ENCODE data around the gene GK. TPM values are rescaled to one million over a fixed set of nuclear protein-coding genes. Genes with fewer than 3 reads are reported as not detected.

The GK gene
- total RNA-seq, 1 donor from 2014 or later: 4.7 TPM

- Histone ChIP-seq H3K27me3 (ENCODE audit: control insufficient read depth in 3 of 3, insufficient read depth in 3 of 3, low read length in 3 of 3) (no peaks in the 10 kb centered on the region), H3K4me1 (ENCODE audit: control insufficient read depth in 3 of 3, insufficient read depth in 3 of 3, low read length in 3 of 3) (no peaks in the 10 kb centered on the region), H3K9ac (ENCODE audit: low read depth in 1 of 3, low read length in 3 of 3) (no peak overlapping the region), H3K9me3 (ENCODE audit: control insufficient read depth in 3 of 3, low read length in 3 of 3) (no peaks in the 10 kb centered on the region), H3K4me3 (ENCODE audit: low read length in 3 of 3) (no peak overlapping the region), H3K36me3 (ENCODE audit: control insufficient read depth in 3 of 3, insufficient read depth in 3 of 3, low read length in 3 of 3) (no peaks in the 10 kb centered on the region), H3K27ac (ENCODE audit: low read depth, low read length) (no peak overlapping the region)
Observed at GRCh38 chrX:30690330-30690729, 37.1 kb downstream of the GK start.

DNA sequence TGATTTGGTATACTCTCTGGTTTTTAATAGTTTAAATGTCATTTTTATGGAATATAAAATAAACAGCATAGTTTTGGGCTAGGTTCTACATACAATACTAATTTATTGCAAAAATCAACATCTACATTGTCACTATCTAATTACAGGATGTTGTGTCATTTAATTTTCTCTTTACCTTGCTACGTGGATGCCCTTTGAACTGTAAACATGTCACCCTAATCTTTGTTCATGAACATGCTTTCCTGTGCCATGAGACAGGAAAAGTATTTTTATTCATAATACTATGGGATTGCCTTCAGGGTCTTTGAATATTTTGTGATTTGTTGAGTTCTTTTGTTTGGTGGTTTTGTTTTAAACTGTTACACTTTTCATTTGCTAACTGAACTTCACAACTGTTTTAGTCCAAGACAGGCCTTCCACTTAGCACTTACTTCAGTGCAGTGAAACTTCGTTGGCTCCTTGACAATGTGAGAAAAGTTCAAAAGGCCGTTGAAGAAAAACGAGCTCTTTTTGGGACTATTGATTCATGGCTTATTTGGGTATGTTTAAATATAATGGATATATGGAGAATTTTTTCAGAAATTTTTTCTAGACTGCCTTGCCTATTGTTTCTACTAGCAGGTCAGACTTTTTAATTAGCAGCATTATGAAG lies 40.9 kb downstream of the GK start:
- no peak overlapping the region for H3K4me3 ChIP-seq (ENCODE audit: low read length in 3 of 3)
- H3K9ac ChIP-seq (ENCODE audit: low read depth in 1 of 3, low read length in 3 of 3): no peak overlapping the region
- no peaks in the 10 kb centered on the region for H3K9me3 ChIP-seq (ENCODE audit: control insufficient read depth in 3 of 3, low read length in 3 of 3)
- no peaks in the 10 kb centered on the region for H3K4me1 ChIP-seq (ENCODE audit: control insufficient read depth in 3 of 3, insufficient read depth in 3 of 3, low read length in 3 of 3)
- no peaks in the 10 kb centered on the region for H3K36me3 ChIP-seq (ENCODE audit: control insufficient read depth in 3 of 3, insufficient read depth in 3 of 3, low read length in 3 of 3)
- H3K27ac ChIP-seq (ENCODE audit: low read depth, low read length): no peak overlapping the region
- H3K27me3 ChIP-seq (ENCODE audit: control insufficient read depth in 3 of 3, insufficient read depth in 3 of 3, low read length in 3 of 3): no peaks in the 10 kb centered on the region

- Histone ChIP-seq H3K4me1 (ENCODE audit: control insufficient read depth in 3 of 3, insufficient read depth in 3 of 3, low read length in 3 of 3) (no peaks in the 10 kb centered on the region), H3K27me3 (ENCODE audit: control insufficient read depth in 3 of 3, insufficient read depth in 3 of 3, low read length in 3 of 3) (no peaks in the 10 kb centered on the region), H3K4me3 (ENCODE audit: low read length in 3 of 3) (no peak overlapping the region), H3K9ac (ENCODE audit: low read depth in 1 of 3, low read length in 3 of 3) (no peak overlapping the region), H3K9me3 (ENCODE audit: control insufficient read depth in 3 of 3, low read length in 3 of 3) (no peaks in the 10 kb centered on the region), H3K36me3 (ENCODE audit: control insufficient read depth in 3 of 3, insufficient read depth in 3 of 3, low read length in 3 of 3) (no peaks in the 10 kb centered on the region), H3K27ac (ENCODE audit: low read depth, low read length) (no peak overlapping the region)
Observed at GRCh38 chrX:30702736-30703135, 49.5 kb downstream of the GK start.

DNA sequence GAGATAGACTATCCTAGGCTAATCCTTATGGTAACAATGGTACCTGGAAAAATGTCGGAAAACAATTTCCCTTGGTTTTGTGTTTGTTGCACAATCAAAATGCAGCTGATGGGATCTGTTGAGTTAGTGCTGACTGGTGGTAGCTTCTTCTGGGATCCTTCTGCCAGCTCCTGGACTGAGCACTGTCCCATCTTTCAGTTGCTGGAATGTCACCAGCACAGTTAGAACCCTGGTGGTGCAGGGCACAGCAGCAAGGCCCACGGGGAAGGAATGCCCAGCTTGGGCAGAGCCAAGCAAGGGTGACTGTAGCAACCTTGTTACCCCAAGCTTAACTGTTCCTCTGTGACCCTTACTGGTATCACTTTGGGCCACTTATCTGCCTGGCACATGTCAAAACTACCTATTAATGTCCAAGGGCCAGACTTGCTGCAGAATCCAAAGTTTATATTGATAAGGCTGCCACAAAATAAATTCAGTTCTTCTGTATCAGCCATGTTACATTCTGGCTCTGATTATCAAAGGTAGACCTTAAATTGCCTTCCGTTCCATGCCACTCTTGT lies 53.1 kb downstream of the GK start:
- Histone ChIP-seq H3K27me3 (ENCODE audit: control insufficient read depth in 3 of 3, insufficient read depth in 3 of 3, low read length in 3 of 3) (no peaks in the 10 kb centered on the region), H3K36me3 (ENCODE audit: control insufficient read depth in 3 of 3, insufficient read depth in 3 of 3, low read length in 3 of 3) (peaks cover 0 to 8% (median 2%) of the 10 kb centered on the region in 3 donors), H3K9ac (ENCODE audit: low read depth in 1 of 3, low read length in 3 of 3) (no peak overlapping the region), H3K4me3 (ENCODE audit: low read length in 3 of 3) (no peak overlapping the region), H3K27ac (ENCODE audit: low read depth, low read length) (no peak overlapping the region), H3K4me1 (ENCODE audit: control insufficient read depth in 3 of 3, insufficient read depth in 3 of 3, low read length in 3 of 3) (no peaks in the 10 kb centered on the region), H3K9me3 (ENCODE audit: control insufficient read depth in 3 of 3, low read length in 3 of 3) (no peaks in the 10 kb centered on the region)

- no peaks in the 10 kb centered on the region for H3K27me3 ChIP-seq (ENCODE audit: control insufficient read depth in 3 of 3, insufficient read depth in 3 of 3, low read length in 3 of 3)
- H3K9me3 ChIP-seq (ENCODE audit: control insufficient read depth in 3 of 3, low read length in 3 of 3): no peaks in the 10 kb centered on the region
Observed at GRCh38 chrX:30712214-30712613, 59.0 kb downstream of the GK start.

GRCh38 chrX:30713061-30713525 lies 59.9 kb downstream of the GK start:
- H3K27me3 ChIP-seq (ENCODE audit: control insufficient read depth in 3 of 3, insufficient read depth in 3 of 3, low read length in 3 of 3): no peaks in the 10 kb centered on the region
- H3K4me1 ChIP-seq (ENCODE audit: control insufficient read depth in 3 of 3, insufficient read depth in 3 of 3, low read length in 3 of 3): no peaks in the 10 kb centered on the region
- peaks cover 0 to 8% (median 2%) of the 10 kb centered on the region in 3 donors for H3K36me3 ChIP-seq (ENCODE audit: control insufficient read depth in 3 of 3, insufficient read depth in 3 of 3, low read length in 3 of 3)
- H3K4me3 ChIP-seq (ENCODE audit: low read length in 3 of 3): no peak overlapping the region
- no peak overlapping the region for H3K27ac ChIP-seq (ENCODE audit: low read depth, low read length)
- H3K9me3 ChIP-seq (ENCODE audit: control insufficient read depth in 3 of 3, low read length in 3 of 3): no peaks in the 10 kb centered on the region
- no peak overlapping the region for H3K9ac ChIP-seq (ENCODE audit: low read depth in 1 of 3, low read length in 3 of 3)

More at GRCh38 chrX:30712214-30712613, 59.0 kb downstream of the GK start:
- no peak overlapping the region for H3K4me3 ChIP-seq (ENCODE audit: low read length in 3 of 3)
- H3K36me3 ChIP-seq (ENCODE audit: control insufficient read depth in 3 of 3, insufficient read depth in 3 of 3, low read length in 3 of 3): peaks cover 0 to 8% (median 2%) of the 10 kb centered on the region in 3 donors
- H3K27ac ChIP-seq (ENCODE audit: low read depth, low read length): no peak overlapping the region
- no peak overlapping the region for H3K9ac ChIP-seq (ENCODE audit: low read depth in 1 of 3, low read length in 3 of 3)
- no peaks in the 10 kb centered on the region for H3K4me1 ChIP-seq (ENCODE audit: control insufficient read depth in 3 of 3, insufficient read depth in 3 of 3, low read length in 3 of 3)

GRCh38 chrX:30714138-30714537 lies 60.9 kb downstream of the GK start:
- Histone ChIP-seq H3K9ac (ENCODE audit: low read depth in 1 of 3, low read length in 3 of 3) (no peak overlapping the region), H3K9me3 (ENCODE audit: control insufficient read depth in 3 of 3, low read length in 3 of 3) (no peaks in the 10 kb centered on the region), H3K4me3 (ENCODE audit: low read length in 3 of 3) (no peak overlapping the region), H3K27ac (ENCODE audit: low read depth, low read length) (no peak overlapping the region), H3K36me3 (ENCODE audit: control insufficient read depth in 3 of 3, insufficient read depth in 3 of 3, low read length in 3 of 3) (peaks cover 0 to 7% (median 2%) of the 10 kb centered on the region in 3 donors), H3K4me1 (ENCODE audit: control insufficient read depth in 3 of 3, insufficient read depth in 3 of 3, low read length in 3 of 3) (no peaks in the 10 kb centered on the region), H3K27me3 (ENCODE audit: control insufficient read depth in 3 of 3, insufficient read depth in 3 of 3, low read length in 3 of 3) (no peaks in the 10 kb centered on the region)

GRCh38 chrX:30715976-30716375 lies 62.8 kb downstream of the GK start:
- H3K27me3 ChIP-seq (ENCODE audit: control insufficient read depth in 3 of 3, insufficient read depth in 3 of 3, low read length in 3 of 3): no peaks in the 10 kb centered on the region
- H3K9me3 ChIP-seq (ENCODE audit: control insufficient read depth in 3 of 3, low read length in 3 of 3): no peaks in the 10 kb centered on the region
- no peak overlapping the region for H3K9ac ChIP-seq (ENCODE audit: low read depth in 1 of 3, low read length in 3 of 3)
- no peaks in the 10 kb centered on the region for H3K4me1 ChIP-seq (ENCODE audit: control insufficient read depth in 3 of 3, insufficient read depth in 3 of 3, low read length in 3 of 3)
- no peak overlapping the region for H3K27ac ChIP-seq (ENCODE audit: low read depth, low read length)
- no peak overlapping the region for H3K4me3 ChIP-seq (ENCODE audit: low read length in 3 of 3)
- no peaks in the 10 kb centered on the region for H3K36me3 ChIP-seq (ENCODE audit: control insufficient read depth in 3 of 3, insufficient read depth in 3 of 3, low read length in 3 of 3)

DNA sequence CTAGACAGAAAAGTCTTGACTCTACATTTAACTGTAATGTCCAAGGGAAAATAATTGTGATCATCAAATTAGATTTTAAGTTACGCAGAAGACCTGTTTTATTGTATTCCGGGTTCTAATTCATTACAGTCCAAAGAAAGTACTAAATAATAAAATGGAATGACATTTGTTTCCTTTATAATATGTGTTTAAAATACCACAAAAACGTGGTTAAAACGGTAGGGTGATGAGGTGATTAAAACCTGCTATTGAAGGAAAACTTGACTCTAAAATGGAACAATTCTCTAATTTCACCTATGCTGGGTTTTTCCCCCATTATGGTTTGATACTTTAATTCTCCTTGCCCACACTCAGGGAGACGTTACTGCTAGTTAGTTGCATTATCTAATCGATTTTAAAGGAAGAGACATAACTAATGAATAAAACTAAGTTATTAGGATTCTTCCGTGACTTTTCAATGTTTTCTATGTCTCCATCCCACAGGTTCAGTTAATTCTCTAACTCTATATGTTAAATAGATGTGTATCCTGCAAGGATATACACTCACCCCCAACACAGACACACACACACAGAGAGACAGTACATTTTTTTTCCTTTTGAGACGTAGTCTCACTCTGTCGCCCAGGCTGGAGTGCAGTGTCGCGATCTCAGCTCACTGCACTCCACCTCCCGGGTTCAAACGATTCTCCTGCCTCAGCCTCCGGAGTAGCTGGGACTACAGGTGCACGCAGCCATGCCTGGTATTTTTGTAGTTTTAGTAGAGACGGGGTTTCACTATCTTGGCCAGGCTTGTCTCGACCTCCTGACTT lies 80.8 kb downstream of the GK start:
- Histone ChIP-seq H3K9me3 (ENCODE audit: control insufficient read depth in 3 of 3, low read length in 3 of 3) (no peaks in the 10 kb centered on the region), H3K9ac (ENCODE audit: low read depth in 1 of 3, low read length in 3 of 3) (no peak overlapping the region), H3K27ac (ENCODE audit: low read depth, low read length) (no peak overlapping the region), H3K27me3 (ENCODE audit: control insufficient read depth in 3 of 3, insufficient read depth in 3 of 3, low read length in 3 of 3) (no peaks in the 10 kb centered on the region), H3K4me1 (ENCODE audit: control insufficient read depth in 3 of 3, insufficient read depth in 3 of 3, low read length in 3 of 3) (no peaks in the 10 kb centered on the region), H3K4me3 (ENCODE audit: low read length in 3 of 3) (no peak overlapping the region), H3K36me3 (ENCODE audit: control insufficient read depth in 3 of 3, insufficient read depth in 3 of 3, low read length in 3 of 3) (no peaks in the 10 kb centered on the region)

DNA sequence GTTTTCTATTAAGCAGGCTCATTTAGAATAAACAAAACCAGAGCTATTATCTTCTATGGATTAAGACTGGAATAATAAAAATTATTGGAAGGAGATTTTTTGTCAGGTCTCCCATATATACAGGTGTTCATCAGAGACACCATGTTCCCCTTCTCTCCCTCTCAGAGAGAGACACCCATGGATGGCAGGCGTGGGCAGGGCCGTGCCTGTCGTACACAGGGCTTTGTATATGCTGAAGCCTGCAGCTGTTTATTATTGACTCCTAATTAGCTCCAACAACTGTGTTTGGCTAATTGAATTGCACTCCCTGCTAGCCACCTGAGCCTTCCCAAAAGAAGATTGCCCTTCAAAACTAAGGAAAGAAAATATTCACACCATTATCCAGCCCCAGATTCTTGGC lies 81.6 kb downstream of the GK start:
- Histone ChIP-seq H3K9ac (ENCODE audit: low read depth in 1 of 3, low read length in 3 of 3) (no peak overlapping the region), H3K27me3 (ENCODE audit: control insufficient read depth in 3 of 3, insufficient read depth in 3 of 3, low read length in 3 of 3) (no peaks in the 10 kb centered on the region), H3K36me3 (ENCODE audit: control insufficient read depth in 3 of 3, insufficient read depth in 3 of 3, low read length in 3 of 3) (no peaks in the 10 kb centered on the region), H3K4me3 (ENCODE audit: low read length in 3 of 3) (no peak overlapping the region), H3K4me1 (ENCODE audit: control insufficient read depth in 3 of 3, insufficient read depth in 3 of 3, low read length in 3 of 3) (no peaks in the 10 kb centered on the region), H3K9me3 (ENCODE audit: control insufficient read depth in 3 of 3, low read length in 3 of 3) (no peaks in the 10 kb centered on the region), H3K27ac (ENCODE audit: low read depth, low read length) (no peak overlapping the region)

All from skeletal muscle tissue (tissue), 4 donors.